Brain microvascular endothelial cell (primary cell): ENCODE measurements around the gene PTPN22.

Experiments
- DNase-seq: peaks from one replicate; pipeline ENCODE4 v3.0.0-alpha.2; 2020
- H3K27ac ChIP-seq: fragments of 250-450 bp; sonication (Bioruptor Pico); 2 replicates; pipeline ENCODE4 v1.5.1; 2020; ENCODE audit warnings: mild to moderate bottlenecking, moderate library complexity
- H3K27me3 ChIP-seq: fragments of 250-450 bp; sonication (Bioruptor Pico); replicated peaks from 2 replicates; pipeline ENCODE4 v1.5.1; 2020; ENCODE audit warnings: mild to moderate bottlenecking
- H3K36me3 ChIP-seq: fragments of 250-450 bp; sonication (Bioruptor Pico); replicated peaks from 2 replicates; pipeline ENCODE4 v1.5.1; 2020; ENCODE audit warnings: mild to moderate bottlenecking
- H3K4me3 ChIP-seq: 2 replicates; pipeline ENCODE4 v1.5.1; 2011; ENCODE audit warnings: low read depth, mild to moderate bottlenecking, control low read depth, low read length, moderate library complexity
- CTCF ChIP-seq: IDR thresholded peaks from 2 replicates; pipeline ENCODE4 v1.5.1; 2011; ENCODE audit warnings: low read depth, mild to moderate bottlenecking, moderate library complexity, low read length, control low read depth, inconsistent platforms; ENCODE audit errors: missing control alignments
- in situ Hi-C: cut with HindIII; loops from 2 replicates; pipeline ENCODE4 v1.10.0; 2017; ENCODE audit warnings: low sequenced_read_pairs, low pct_ligation_motif_present

PTPN22 gene

DNA sequence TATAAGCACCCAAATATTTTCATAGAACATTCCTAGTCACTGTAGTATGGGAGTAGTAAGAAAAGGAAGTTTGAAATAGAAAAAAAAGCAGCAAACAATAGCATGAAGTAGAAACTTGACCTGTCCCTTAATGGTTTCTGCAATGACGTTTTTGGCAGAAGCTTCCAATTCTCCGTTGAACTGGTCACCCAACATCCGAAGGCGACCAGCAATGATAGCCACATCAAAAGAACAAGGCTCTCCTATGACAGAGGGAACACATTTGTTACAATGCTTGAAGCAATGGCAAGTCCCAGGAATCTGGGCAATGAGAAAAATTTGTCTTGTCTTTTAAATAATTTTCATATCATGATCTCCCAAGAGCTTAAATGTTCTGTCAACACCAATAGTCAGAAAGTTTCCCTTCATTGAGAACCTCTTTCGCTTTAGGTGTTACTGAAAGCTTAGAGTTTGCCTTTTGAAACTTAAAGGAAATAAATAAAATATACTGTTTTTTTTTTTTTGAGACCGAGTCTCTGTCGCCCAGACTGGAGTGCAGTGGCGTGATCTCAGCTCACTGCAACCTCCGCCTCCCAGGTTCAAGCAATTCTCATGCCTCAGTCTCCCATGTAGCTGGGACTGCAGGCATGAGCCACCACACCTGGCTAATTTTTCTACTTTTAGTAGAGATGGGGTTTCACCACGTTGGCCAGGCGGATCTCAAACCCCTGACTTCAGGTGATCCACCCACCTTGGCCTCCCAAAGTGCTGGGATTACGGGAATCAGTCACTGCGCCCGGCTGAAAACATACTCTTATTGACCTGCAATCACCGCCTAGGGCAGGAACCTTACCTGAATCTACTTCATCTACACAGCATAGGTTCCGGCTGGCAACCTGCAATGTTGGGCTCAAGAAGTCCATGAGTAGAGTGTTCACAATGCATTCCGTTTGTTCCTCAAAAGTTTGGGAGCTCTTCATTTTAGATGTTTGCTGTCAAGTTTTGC is 15.2 kb upstream of the PTPN22 start:
- H3K27me3 ChIP-seq: no peaks in the 10 kb centered on the region
- H3K36me3 ChIP-seq: no peaks in the 10 kb centered on the region
- no peak for DNase-seq
- no peak overlapping the region for H3K27ac ChIP-seq
- H3K4me3 ChIP-seq: no peak overlapping the region
- TF ChIP-seq CTCF: no peak
- in situ Hi-C loops: no loop called here

DNA sequence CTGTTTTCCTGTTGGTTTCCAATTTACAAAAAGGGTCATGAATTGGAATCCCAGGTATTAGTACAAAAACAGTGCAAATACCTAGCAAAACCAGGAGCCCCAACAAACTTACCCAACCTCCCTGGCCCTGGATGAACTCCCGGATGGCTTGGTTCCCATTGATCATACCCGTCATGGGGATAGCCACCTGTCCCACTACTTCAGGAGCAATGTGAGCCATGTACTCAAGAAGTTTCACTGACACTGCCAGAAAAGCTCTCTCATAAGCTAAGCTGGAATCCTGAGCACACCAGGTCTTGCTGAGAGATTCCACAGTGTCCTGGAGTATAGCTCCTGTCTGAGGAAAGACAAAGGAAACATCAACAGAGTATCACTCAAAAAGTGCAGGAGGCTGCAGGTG is 10.1 kb upstream of the PTPN22 start:
- DNase-seq: no peak
- Histone ChIP-seq H3K27me3 (no peaks in the 10 kb centered on the region), H3K4me3 (no peak overlapping the region), H3K36me3 (no peaks in the 10 kb centered on the region), H3K27ac (no peak overlapping the region)
- in situ Hi-C loops: no loop called here
- TF ChIP-seq CTCF: no peak

GRCh38 chr1:113879739-113880038 is 8.2 kb upstream of the PTPN22 start:
- Histone ChIP-seq H3K27me3 (no peaks in the 10 kb centered on the region), H3K27ac (no peak overlapping the region), H3K36me3 (no peaks in the 10 kb centered on the region), H3K4me3 (no peak overlapping the region)
- in situ Hi-C loops: no loop called here
- TF ChIP-seq CTCF: no peak
- DNase-seq: no peak

DNA sequence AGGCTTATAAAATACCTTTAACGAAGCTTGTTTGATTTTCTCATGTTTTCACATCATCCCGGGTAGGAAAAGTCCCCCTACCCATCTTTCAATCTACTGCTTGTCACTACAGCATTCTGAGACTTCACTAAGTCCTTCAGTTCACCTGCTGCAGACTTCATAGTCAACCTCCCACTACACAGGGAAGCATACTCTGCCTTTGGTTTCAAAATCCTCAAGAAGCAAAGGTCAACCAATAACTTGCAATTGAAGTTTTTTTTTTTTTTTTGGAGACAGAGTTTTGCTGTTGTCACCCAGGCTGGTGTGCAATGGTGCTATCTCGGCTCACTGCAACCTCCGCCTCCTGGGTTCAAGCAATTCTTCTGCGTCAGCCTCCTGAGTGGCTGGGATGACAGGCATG is 4.7 kb upstream of the PTPN22 start:
- no peak for DNase-seq
- Histone ChIP-seq H3K27me3 (no peaks in the 10 kb centered on the region), H3K27ac (no peak overlapping the region), H3K36me3 (no peaks in the 10 kb centered on the region), H3K4me3 (no peak overlapping the region)
- TF ChIP-seq CTCF: no peak
- in situ Hi-C loops: no loop called here

DNA sequence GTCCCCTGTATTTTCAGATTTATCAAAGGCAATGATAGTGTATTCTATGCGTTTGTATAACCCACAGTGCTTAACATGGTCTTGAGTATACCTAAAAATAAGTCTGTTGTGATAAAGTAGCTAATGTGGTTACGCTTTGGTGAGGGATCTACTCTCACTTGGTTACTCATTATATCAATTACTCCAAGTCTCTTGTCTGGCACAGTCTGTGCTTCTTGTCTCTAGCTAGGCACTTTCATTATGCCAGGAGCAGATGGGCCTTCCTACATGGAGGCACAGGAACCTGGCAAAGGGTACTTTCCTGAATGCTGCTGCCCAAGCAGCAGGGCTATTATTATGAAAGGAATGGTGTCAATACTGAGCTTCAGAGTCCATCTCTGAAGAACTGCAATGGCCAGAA is 4.2 kb upstream of the PTPN22 start:
- no peak overlapping the region for H3K27ac ChIP-seq

More for the DNA sequence above, 4.2 kb upstream of the PTPN22 start:
- no peaks in the 10 kb centered on the region for H3K36me3 ChIP-seq
- H3K27me3 ChIP-seq: no peaks in the 10 kb centered on the region
- in situ Hi-C loops: no loop called here
- no peak overlapping the region for H3K4me3 ChIP-seq
- no peak for DNase-seq
- no peak for TF ChIP-seq CTCF
